Heart left ventricle (tissue), 16 donors: ENCODE results near the gene HSPA1B. TPM values are rescaled to one million over a fixed set of nuclear protein-coding genes. Genes with fewer than 3 reads are reported as not detected.
A peak's percentile ranks its signal among the peaks of the same experiment; 100 is the strongest.

Experiments used
- ATAC-seq, 4 donors: fragments of 200-7000 bp; cut with Tn5 transposase; one replicate each; pipeline ENCODE4 v1.9.1; 2020 to 2022; ENCODE audit warnings: moderate library complexity in 4 of 4, mild to moderate bottlenecking in 3 of 4, moderate number of reproducible peaks in 1 of 4
- DNase-seq, 5 donors: peaks; one replicate each; pipeline ENCODE4 v3.0.0-alpha.2; 2020
- H3K27ac ChIP-seq, 12 donors: fragments of 200-600 bp; sonication (generic) in 4 of 12; one replicate each; pipeline versions ENCODE4 v1.5.0 to v1.8.0; 2016 to 2022; ENCODE audit warnings: mild to moderate bottlenecking in 2 of 12
- H3K27me3 ChIP-seq, 9 donors: fragments of 200-600 bp; sonication (generic) in 2 of 9; one replicate each; pipeline versions ENCODE4 v1.5.1 to v1.8.0; 2016 to 2022; ENCODE audit warnings: mild to moderate bottlenecking in 3 of 9
- H3K36me3 ChIP-seq, 9 donors: fragments of 200-600 bp; sonication (generic) in 2 of 9; one replicate each; pipeline versions ENCODE4 v1.5.0 to v1.8.0; 2018 to 2022; ENCODE audit warnings: mild to moderate bottlenecking in 2 of 9
- H3K4me1 ChIP-seq, 12 donors: fragments of 200-600 bp; sonication (generic) in 4 of 12; one replicate each; pipeline versions ENCODE4 v1.5.0 to v1.8.0; 2016 to 2022; ENCODE audit warnings: mild to moderate bottlenecking in 3 of 12
- H3K4me3 ChIP-seq, 12 donors: fragments of 200-600 bp; sonication (generic) in 4 of 12; one replicate each; pipeline versions ENCODE4 v1.5.0 to v1.8.0; 2017 to 2022; ENCODE audit warnings: mild to moderate bottlenecking in 9 of 12, moderate library complexity in 4 of 12
- H3K9me3 ChIP-seq, 12 donors: fragments of 200-600 bp; sonication (generic) in 4 of 12; one replicate each; pipeline versions ENCODE4 v1.5.0 to v1.8.0; 2016 to 2022; ENCODE audit warnings: mild to moderate bottlenecking in 1 of 12
- POLR2A ChIP-seq, 2 donors: fragments of 450-650 bp; IDR thresholded peaks; one replicate each; pipeline ENCODE4 v1.6.1; 2017; ENCODE audit warnings: antibody characterized with exemption in 2 of 2, mild to moderate bottlenecking in 2 of 2, moderate library complexity in 2 of 2
- WGBS, 4 donors: extraction: QIAGEN DNeasy Blood & Tissue Kit in 2 of 4; methylation state at CpG; one replicate each; pipeline versions ENCODE4 v1.1.5 to v1.1.7; 2013 to 2018; 5-methylcytosine and 5-hydroxymethylcytosine counted together
- intact Hi-C, 10 donors: fragments of 100-400 bp; cut with DNase I; formaldehyde crosslinking; loops; one replicate each; pipeline versions ENCODE4 v1.11.1 to v1.14.2; 2022
- polyA plus RNA-seq, 2 donors: library from polyadenylated mRNA; stranded (reverse); fragments of 200-250 nt; gene quantifications; one replicate each; pipeline ENCODE4 v1.2.3, GENCODE V29; 2013
- total RNA-seq, 9 donors: library from RNA; depleted of rRNA in 2 of 9; stranded (reverse); fragments of >200 nt in 2 of 9; fragmentation: NEBNext Ultra II Directional in 3 of 9; extraction: Animal tissue kit (Norgen Biotek cat#: 25700) in 3 of 9; gene quantifications; one replicate each; pipeline versions ENCODE4 v1.1.0 to v1.2.4, GENCODE V29; 2016 to 2023
- TF ChIP-seq, protein P1 (sequence below), 12 donors: fragments of 200-600 bp; sonication (generic) in 4 of 12; IDR thresholded peaks; one replicate each; pipeline versions ENCODE4 v1.5.0 to v1.8.0; 2018 to 2022; ENCODE audit warnings: antibody characterized with exemption in 12 of 12, mild to moderate bottlenecking in 5 of 12
- donor health status: ischemic (EF 13 %, LVEDD 7.1; RV severe dilation, severe dysfunction).
- donor health status: healthy with polysubstance abuse.
- donor health status: DM: no; HTN: yes; CAD: no.
- donor health status: DM: no; HTN: no; CAD: no.
- donor health status: ischemic (EF 25% LVEDD 6.9; RV normal size, moderate dysfunction).
- donor health status: ischemic (EF 25% LVEDD 5.7; RV mildly dilated, moderate dysfunction).
- donor health status: healthy.
- donor health status: DM: yes; HTN: yes; CAD: no.
- donor health status: ischemic (EF 35%, LVEDD 5.7; RV mildly dilated, moderate dysfunction).
- donor health status: nonischemic (EF 11% LVEDD 7.7; RV severe dilation, severe dysfunction).
- donor health status: DM: yes; HTN: yes; CAD: no.
- donor health status: PGD.
- donor health status: ischemic (EF 29% LVEDD 5.4; RV normal size, mild dysfunction).
- donor health status: nonischemic (EF 23%, LVEDD 6.1; RV moderate dilation, normal function).

HSPA1B gene
- total and polyA plus RNA-seq, 11 donors: 35.2 to 306 (median 146) TPM

DNA sequence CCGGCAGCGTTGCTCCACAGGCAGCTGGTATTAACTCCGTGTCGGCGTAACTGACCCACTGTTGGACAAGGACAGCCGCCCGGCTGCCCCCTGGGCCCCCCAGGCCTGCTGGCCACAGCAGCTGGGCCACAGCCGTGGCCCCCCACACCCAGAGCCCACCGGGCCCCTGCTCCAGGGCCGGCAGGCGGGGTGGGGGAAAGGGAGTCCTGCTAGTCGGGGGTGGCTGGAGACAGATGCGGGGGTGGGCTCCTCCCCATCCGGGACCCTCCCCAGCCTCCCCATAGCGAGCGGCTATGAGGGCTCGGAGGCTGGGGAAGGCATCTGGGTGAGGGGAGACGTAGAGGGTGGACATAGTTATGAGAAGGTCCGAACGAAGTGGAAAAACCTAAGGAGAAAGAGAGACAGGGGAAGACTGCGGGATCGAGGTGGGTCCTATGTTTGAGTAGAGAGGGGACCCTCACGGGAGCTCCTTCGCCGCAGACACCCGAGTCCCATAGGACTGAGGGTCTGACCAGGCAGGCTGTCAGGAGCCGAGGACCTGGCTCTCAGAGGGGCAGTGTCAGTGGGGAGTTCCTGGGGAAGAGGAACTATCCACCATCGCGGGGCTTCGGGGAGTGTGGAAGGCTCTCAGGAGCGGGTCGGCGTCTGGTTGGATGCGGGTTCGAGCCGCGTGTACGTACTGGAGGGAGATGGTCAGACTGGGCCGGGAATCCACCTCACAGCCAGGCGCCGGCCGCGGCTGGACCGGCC is 32.5 kb upstream of the HSPA1B start:
- peak overlapping the region; percentile 67 to 98 (median 84) for H3K4me3 ChIP-seq
- intact Hi-C loops: loop anchor here in 5 of 10 donors (2.0 to 10.0 kb wide), 4 partner anchors 32 to 60 kb away; partner anchors contain the start of genes CLIC1 (in 1 of the 5) and HSPA1B (in 1 of the 5)
- TF ChIP-seq, protein P1, sequence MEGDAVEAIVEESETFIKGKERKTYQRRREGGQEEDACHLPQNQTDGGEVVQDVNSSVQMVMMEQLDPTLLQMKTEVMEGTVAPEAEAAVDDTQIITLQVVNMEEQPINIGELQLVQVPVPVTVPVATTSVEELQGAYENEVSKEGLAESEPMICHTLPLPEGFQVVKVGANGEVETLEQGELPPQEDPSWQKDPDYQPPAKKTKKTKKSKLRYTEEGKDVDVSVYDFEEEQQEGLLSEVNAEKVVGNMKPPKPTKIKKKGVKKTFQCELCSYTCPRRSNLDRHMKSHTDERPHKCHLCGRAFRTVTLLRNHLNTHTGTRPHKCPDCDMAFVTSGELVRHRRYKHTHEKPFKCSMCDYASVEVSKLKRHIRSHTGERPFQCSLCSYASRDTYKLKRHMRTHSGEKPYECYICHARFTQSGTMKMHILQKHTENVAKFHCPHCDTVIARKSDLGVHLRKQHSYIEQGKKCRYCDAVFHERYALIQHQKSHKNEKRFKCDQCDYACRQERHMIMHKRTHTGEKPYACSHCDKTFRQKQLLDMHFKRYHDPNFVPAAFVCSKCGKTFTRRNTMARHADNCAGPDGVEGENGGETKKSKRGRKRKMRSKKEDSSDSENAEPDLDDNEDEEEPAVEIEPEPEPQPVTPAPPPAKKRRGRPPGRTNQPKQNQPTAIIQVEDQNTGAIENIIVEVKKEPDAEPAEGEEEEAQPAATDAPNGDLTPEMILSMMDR (IDR thresholded peaks at IDR 0.05): no peak
- TF ChIP-seq POLR2A (IDR thresholded peaks at IDR 0.05): no peak
- no peaks in the 10 kb centered on the region for H3K9me3 ChIP-seq
- DNase-seq (peak in 1 of 5 donors; percentile 51), ATAC-seq (peak in 3 of 4 donors; percentile 8 to 42 (median 32))
- peaks cover 0 to 41% (median 18%) of the 10 kb centered on the region in 12 donors for H3K4me1 ChIP-seq
- WGBS, 4 donors: 1 to 5% (median 3%) methylated on average over 35 to 44 of the region's 44 CpGs
- H3K27me3 ChIP-seq: no peaks in the 10 kb centered on the region
- H3K36me3 ChIP-seq: peaks cover 0 to 46% (median 24%) of the 10 kb centered on the region in 9 donors
- H3K27ac ChIP-seq: peak overlapping the region; percentile 87 to 99 (median 96)

DNA sequence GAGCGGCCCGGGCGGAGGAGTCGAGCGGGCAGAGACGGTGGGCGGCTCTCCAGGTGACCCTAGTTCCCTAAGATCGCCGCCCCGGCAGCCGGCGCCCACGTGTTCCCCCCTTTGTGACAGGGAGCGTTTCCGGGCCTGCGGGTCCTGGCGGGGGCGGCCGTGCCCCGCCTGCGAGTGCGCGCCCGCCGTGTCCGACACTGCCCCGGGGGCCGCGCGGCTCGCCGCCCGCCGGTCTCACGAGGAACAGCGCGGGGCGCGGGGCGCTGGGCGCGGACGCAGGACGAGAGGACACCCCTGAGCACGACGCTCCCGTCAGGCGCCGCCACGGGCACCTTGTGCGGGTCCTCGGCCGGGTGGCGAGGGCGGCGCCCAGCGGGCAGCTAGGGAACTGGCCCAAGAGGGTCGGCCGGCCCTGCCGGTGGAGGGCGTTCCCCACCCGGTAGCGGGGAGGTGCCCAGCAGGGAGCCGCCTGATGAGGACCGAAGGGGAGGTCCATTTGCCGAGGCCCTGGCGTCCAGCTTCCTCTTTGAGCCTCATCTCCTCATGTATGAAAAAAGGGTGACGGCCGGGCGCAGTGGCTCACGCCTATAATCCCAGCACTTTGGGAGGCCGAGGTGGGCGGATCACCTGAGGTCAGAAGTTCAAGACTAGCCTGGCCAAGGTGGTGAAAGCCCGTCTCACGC is 31.8 kb upstream of the HSPA1B start, which contains the start of gene VARS1:
TSS of gene VARS1 (minus strand) at position 137 of the 683 bp plus-strand sequence. CDS start 535 bp downstream, outside the sequence.
- H3K36me3 ChIP-seq: peaks cover 0 to 39% (median 22%) of the 10 kb centered on the region in 9 donors
- intact Hi-C loops: loop anchor here in 4 of 10 donors (2.0 to 10.0 kb wide), 3 partner anchors 31 to 61 kb away; partner anchors contain the start of genes CLIC1 (in 1 of the 4) and HSPA1B (in 1 of the 4)
- WGBS, 4 donors: 1 to 4% (median 1%) methylated on average over 13 to 75 of the region's 75 CpGs
- H3K4me3 ChIP-seq: peak within 1 kb of the TSS; percentile 67 to 98 (median 84)
- DNase-seq (peak; percentile 92 to 98 (median 95)), ATAC-seq (peak; percentile 81 to 97 (median 96))
- peak in 1 of 2 donors; percentile 59 for TF ChIP-seq POLR2A (IDR thresholded peaks at IDR 0.05)
- TF ChIP-seq, protein P1 (IDR thresholded peaks at IDR 0.05): peak; percentile 71 to 98 (median 85)
- H3K27me3 ChIP-seq: no peaks in the 10 kb centered on the region
- no peaks in the 10 kb centered on the region for H3K9me3 ChIP-seq
- H3K27ac ChIP-seq: peak within 1 kb of the TSS; percentile 87 to 99 (median 96)
- H3K4me1 ChIP-seq: peaks cover 0 to 39% (median 18%) of the 10 kb centered on the region in 12 donors

DNA sequence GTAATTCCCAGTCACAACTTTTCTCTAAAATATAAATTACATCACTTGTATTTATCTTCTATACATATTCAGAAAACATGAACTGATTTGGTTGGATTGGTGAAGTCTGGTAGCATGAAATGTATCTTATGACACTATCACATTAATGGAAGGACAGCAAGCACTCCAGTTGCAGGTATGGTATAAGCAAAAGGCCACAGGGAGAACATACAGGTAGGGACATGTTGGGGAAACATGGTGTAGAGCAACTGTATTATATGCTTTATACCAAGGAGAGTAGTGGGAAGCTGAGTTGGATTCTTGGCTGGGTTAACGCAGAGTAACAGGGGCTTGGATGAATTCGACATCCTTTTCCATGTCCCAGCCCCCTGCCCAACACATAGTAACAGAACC is 30.5 kb upstream of the HSPA1B start:
- WGBS, 4 donors: 79 to 98% (median 84%) methylated on average over 2 of the region's 2 CpGs
- Histone ChIP-seq H3K27me3 (no peaks in the 10 kb centered on the region), H3K4me3 (no peak overlapping the region), H3K36me3 (peaks cover 0 to 39% (median 21%) of the 10 kb centered on the region in 9 donors), H3K9me3 (no peaks in the 10 kb centered on the region), H3K4me1 (peaks cover 0 to 31% (median 18%) of the 10 kb centered on the region in 12 donors), H3K27ac (peak overlapping the region in 4 of 12 donors; percentile 0 to 98 (median 92))
- TF ChIP-seq, protein P1 (IDR thresholded peaks at IDR 0.05): no peak
- no peak for TF ChIP-seq POLR2A (IDR thresholded peaks at IDR 0.05)
- DNase-seq: no peak
- intact Hi-C loops: loop anchor here in 1 of 10 donors (10.0 kb wide), 1 partner anchor 62 kb away; the partner anchor contains the start of gene CLIC1
- ATAC-seq: no peak
